HUES64 (cell line): ENCODE measurements around the gene SLTM.
"Not testable (repeated sequence)": the region's sequence is repeated elsewhere in the genome, so short reads cannot be mapped to it uniquely, and the experiment has no call there.

ENCODE experiments used
- H3K27ac ChIP-seq: 2 replicates; pipeline ENCODE4 v1.7.0; 2013; ENCODE audit warnings: low read depth, low read length, inconsistent platforms
- H3K27me3 ChIP-seq: 2 replicates; pipeline ENCODE4 v1.6.1; 2013; ENCODE audit warnings: mild to moderate bottlenecking, low read length; ENCODE audit not compliant: insufficient read depth
- H3K36me3 ChIP-seq: 2 replicates; pipeline ENCODE4 v1.6.1; 2013; ENCODE audit warnings: mild to moderate bottlenecking, low read length; ENCODE audit not compliant: insufficient read depth
- H3K4me1 ChIP-seq: 2 replicates; pipeline ENCODE4 v1.6.1; 2013; ENCODE audit warnings: mild to moderate bottlenecking, low read length, moderate library complexity; ENCODE audit not compliant: insufficient read depth
- H3K4me3 ChIP-seq: 2 replicates; pipeline ENCODE4 v1.5.1; 2013; ENCODE audit warnings: mild to moderate bottlenecking, low read length, moderate library complexity
- H3K9ac ChIP-seq: 2 replicates; pipeline ENCODE4 v1.6.1; 2013; ENCODE audit warnings: mild to moderate bottlenecking, low read depth, low read length
- H3K9me3 ChIP-seq: 2 replicates; pipeline ENCODE4 v1.6.1; 2013; ENCODE audit warnings: low read depth, low read length; ENCODE audit not compliant: insufficient read depth
- WGBS: fragments of 150-250, 120-280 bp; methylation state at CpG from one replicate; pipeline ENCODE4 v1.1.7; 2013; ENCODE audit warnings: missing lambda C conversion rate; 5-methylcytosine and 5-hydroxymethylcytosine counted together

Gene SLTM

DNA sequence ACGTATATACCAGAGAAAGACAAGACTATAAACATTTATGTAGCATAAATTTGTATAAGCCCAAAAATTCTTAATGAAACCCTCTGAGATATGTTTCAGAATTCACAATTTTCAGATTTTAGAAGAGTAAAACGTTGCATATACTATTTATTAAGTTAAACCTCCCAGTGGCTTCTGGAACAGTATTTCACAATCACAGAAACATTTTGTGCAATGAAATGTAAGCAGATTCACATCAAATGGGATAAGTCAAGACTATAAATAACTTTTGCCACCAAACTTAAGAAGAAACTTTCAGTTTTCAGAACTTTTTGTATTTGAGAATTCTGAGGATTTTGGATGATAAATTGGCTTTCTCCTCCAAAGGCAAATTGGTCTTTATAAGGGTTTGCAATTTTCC is 9.2 kb downstream of the SLTM start:
- Histone ChIP-seq H3K4me3 (no peak overlapping the region), H3K9me3 (no peaks in the 10 kb centered on the region), H3K9ac (no peak overlapping the region), H3K27me3 (no peaks in the 10 kb centered on the region), H3K4me1 (peaks cover 33% of the 10 kb centered on the region; the same call in 1 of the 2 replicates), H3K36me3 (peaks cover 74% of the 10 kb centered on the region), H3K27ac (no peak overlapping the region; the same call in 1 of the 2 replicates)
- WGBS, result 100% methylated on average over 1 of the region's 2 CpGs

DNA sequence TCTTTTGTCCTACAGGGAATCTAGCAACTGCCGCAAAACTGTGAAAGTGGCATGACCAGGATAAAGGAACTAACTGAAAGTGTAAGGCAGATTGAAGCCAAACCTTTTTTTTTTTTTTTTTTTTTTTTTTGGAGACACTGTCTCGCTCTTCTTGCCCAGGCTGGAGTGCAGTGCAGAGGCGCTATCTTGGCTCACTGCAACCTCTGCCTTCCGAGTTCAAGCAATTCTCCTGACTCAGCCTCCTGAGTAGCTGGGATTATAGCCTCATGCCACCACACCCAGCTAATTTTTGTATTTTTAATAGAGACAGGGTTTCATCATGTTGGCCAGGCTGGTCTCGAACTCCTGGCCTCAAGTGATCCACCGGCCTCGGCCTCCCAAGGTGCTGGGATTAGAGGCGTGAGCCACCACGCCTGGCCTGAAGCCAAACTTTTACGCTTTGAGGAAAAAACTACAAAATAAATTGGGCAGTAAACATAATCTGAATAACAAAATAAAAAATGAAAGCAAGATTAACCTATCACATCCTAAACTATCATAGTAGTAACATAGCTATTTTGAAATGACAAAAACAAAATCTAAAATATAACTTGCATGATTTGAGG is 9.7 kb downstream of the SLTM start:
- H3K27me3 ChIP-seq, result no peaks in the 10 kb centered on the region
- no peak overlapping the region for H3K27ac ChIP-seq
- H3K4me3 ChIP-seq, result no peak overlapping the region
- 95% methylated on average over 10 of the region's 10 CpGs for WGBS
- H3K4me1 ChIP-seq, result peaks cover 31% of the 10 kb centered on the region; the same call in 1 of the 2 replicates
- no peak overlapping the region for H3K9ac ChIP-seq
- H3K9me3 ChIP-seq, result no peaks in the 10 kb centered on the region
- peaks cover 69% of the 10 kb centered on the region for H3K36me3 ChIP-seq

DNA sequence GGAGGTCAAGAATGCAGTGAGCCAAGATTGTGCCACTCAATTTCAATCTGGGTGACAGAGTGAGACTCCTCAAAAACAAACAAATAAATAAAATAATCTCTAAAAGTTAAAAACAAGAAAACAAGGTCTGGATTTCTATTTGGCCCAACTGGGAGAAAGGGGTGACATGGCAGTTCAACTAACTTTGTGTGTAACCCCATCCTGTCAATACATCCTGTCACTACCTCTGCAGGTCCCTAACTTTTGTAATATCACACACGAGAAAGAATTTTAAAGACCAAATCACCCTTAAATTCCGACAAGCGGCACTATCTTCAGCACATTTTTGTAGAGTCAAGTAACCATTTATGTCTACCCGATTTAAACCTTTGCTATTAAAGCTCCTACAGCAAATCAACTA is 10.2 kb downstream of the SLTM start:
- WGBS, result 92% methylated on average over 4 of the region's 4 CpGs
- Histone ChIP-seq H3K4me1 (peaks cover 26% of the 10 kb centered on the region; the same call in 1 of the 2 replicates), H3K4me3 (no peak overlapping the region), H3K27ac (no peak overlapping the region), H3K27me3 (no peaks in the 10 kb centered on the region), H3K9ac (no peak overlapping the region), H3K9me3 (no peaks in the 10 kb centered on the region), H3K36me3 (peaks cover 69% of the 10 kb centered on the region)

DNA sequence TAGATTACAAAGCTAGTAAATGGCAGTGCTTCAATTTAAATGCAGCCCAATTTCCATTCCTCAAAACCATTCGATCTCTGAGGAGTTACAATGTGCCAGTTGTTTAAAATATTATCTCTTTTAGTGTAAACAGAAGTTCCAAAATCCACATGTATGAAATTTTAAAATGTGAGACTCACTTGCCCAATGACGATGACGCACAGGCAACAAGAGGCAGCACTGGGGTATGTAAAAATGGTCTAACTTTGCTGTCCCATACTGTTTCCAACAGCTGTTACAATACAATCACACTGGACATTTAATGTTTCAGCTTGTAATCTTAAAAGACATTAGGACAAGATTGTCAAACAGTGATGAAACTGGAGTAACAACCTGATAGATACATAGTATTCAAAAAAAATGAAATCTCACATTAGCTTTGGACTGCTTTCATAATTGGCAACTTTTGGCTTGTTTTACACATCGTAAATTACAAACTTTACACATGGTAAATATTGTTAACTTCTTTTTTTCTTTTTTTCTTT is 12.2 kb downstream of the SLTM start:
- no peak overlapping the region for H3K27ac ChIP-seq
- H3K4me1 ChIP-seq, result peaks cover 11% of the 10 kb centered on the region; the same call in 1 of the 2 replicates
- H3K4me3 ChIP-seq, result no peak overlapping the region
- WGBS, result 100% methylated on average over 3 of the region's 4 CpGs
- H3K9me3 ChIP-seq, result no peaks in the 10 kb centered on the region
- H3K9ac ChIP-seq, result no peak overlapping the region
- no peaks in the 10 kb centered on the region for H3K27me3 ChIP-seq
- peaks cover 63% of the 10 kb centered on the region for H3K36me3 ChIP-seq

DNA sequence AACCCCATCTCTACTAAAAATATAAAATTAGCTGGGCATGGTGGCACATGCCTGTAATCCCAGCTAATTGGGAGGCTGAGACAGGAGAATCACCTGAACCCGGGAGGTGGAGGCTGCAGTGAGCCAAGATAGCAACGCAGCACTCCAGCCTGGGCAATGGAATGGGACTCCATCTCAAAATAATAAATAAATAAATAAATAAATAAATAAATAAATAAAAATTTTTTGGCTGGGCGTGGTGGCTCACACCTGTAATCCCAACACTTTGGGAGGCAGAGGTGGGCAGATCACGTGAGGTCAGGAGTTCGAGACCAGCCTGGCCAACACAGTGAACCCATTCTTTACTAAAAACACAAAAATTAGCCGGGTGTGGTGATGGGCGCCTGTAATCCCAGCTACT is 13.0 kb downstream of the SLTM start:
- not testable (repeated sequence) for H3K9me3 ChIP-seq, H3K9ac ChIP-seq, H3K4me1 ChIP-seq, H3K27ac ChIP-seq, H3K4me3 ChIP-seq, H3K27me3 ChIP-seq
- WGBS, result 98% methylated on average over 7 of the region's 7 CpGs
- peaks cover 62% of the 10 kb centered on the region for H3K36me3 ChIP-seq

DNA sequence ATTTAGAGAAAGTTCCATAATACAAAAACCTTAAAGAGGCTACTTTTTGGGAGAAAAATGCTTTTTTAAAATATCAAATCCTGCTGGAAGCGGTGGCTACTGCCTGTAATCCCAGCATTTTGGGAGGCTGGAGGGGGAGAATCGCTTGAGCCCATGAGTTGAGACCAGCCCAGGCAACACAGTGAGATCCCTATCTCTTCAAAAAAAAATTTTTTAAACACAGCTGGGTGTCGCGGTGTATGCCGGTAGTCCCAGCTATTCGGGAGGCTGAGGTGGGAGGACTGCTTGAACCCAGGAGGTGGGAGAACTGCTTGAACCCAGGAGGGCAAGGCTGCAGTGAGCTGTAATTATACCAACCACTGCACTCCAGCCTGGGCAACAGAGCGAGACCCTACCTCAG is 14.2 kb downstream of the SLTM start:
- Histone ChIP-seq H3K27me3 (no peaks in the 10 kb centered on the region), H3K27ac (no peak overlapping the region), H3K36me3 (peaks cover 64% of the 10 kb centered on the region), H3K9me3 (no peaks in the 10 kb centered on the region), H3K9ac (no peak overlapping the region), H3K4me1 (no peaks in the 10 kb centered on the region), H3K4me3 (no peak overlapping the region)
- 96% methylated on average over 7 of the region's 7 CpGs for WGBS

DNA sequence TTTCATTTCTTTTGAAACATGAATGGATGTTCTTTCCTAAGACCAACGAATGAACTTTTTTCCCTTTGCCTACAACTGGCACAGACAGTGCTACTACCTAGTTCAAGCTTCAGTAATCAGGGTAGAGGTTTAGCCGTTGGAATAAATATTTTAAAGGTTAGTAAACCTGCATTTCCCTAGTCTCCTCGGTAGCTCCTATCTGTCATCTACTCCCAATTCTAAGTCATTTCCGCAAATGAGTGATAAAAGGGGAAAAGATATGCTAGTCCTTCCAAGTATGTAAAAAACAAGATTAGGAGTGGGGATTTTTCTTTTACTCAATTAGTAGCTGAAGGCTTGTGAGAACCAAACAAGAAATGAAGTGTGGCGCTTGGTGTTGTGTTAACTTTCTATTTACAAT is 15.2 kb downstream of the SLTM start:
- Histone ChIP-seq H3K27ac (0 out of 2 replicates have a peak overlapping the region, but pooled peaks have one; percentile 3), H3K27me3 (no peaks in the 10 kb centered on the region), H3K4me3 (no peak overlapping the region), H3K36me3 (peaks cover 69% of the 10 kb centered on the region), H3K9me3 (no peaks in the 10 kb centered on the region), H3K4me1 (no peaks in the 10 kb centered on the region), H3K9ac (no peak overlapping the region)
- WGBS, result 92% methylated on average over 4 of the region's 5 CpGs

DNA sequence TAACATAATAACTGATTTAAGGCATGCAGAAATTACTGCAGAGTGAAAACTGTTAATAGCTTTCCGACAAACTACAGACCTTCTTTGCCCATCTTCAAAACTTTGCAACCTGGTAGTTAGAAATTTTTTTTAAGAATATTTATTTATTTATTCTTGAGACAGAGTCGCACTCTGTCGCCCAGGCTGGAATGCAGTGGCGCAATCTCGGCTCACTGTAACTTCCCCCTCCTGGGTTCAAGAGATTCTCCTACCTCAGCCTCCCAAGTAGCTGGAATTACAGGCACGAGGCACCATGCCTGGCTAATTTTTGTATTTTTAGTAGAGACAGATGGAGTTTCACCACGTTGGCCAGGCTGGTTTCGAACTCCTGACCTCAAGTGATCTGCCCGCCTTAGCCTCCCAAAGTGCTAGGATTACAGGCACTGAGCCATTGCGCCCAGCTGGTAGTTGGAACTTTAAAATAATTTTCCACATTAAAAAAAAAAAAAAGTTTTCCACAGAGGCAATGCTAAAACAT is 15.8 kb downstream of the SLTM start:
- WGBS, result 94% methylated on average over 10 of the region's 10 CpGs
- not testable (repeated sequence) for H3K9ac ChIP-seq, H3K9me3 ChIP-seq, H3K27me3 ChIP-seq, H3K4me3 ChIP-seq, H3K4me1 ChIP-seq, H3K27ac ChIP-seq
- peaks cover 70% of the 10 kb centered on the region for H3K36me3 ChIP-seq

DNA sequence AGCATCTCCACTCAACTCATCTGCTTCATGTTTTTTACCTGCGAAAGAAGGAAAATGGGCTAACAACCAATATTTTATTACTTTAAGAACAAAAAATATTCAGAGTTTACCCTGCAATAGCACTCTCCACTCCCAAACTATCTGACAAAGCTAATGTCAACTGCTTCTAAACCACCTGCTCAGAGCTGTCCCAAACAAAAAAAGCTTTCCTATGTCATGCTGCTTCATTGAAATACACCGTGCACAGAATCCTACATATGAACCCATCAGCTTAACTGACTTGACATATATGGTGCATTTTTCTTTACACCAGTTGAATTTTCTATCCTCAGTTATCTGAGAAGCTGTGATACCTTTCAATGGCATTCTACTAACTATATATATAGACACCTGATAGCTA is 16.5 kb downstream of the SLTM start:
- 98% methylated on average over 2 of the region's 2 CpGs for WGBS
- H3K36me3 ChIP-seq, result peaks cover 75% of the 10 kb centered on the region

DNA sequence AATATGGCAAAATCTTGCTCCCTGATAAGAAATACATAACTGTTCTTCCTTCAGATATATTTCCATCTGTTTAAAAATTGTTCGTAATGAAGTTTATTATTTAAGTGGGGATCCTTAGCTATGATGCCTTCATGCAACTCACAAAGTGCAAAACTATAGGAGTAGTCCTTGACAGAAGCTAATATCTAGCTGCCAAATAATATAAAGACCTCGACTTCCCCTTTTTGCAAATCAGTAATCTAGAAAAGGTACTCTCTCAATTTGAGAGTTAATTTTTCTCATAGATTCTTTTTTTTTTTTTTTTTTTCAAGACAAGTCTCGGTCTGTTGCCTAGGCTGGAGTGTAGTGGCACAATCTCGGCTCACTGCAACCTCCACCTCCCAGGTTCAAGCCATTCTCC is 23.0 kb downstream of the SLTM start:
- Histone ChIP-seq H3K4me1 (peaks cover 7% of the 10 kb centered on the region; the same call in 1 of the 2 replicates), H3K27ac (no peak overlapping the region), H3K36me3 (peaks cover 97% of the 10 kb centered on the region), H3K9me3 (no peaks in the 10 kb centered on the region), H3K9ac (no peak overlapping the region), H3K4me3 (no peak overlapping the region), H3K27me3 (no peaks in the 10 kb centered on the region)
- WGBS, result 87% methylated on average over 4 of the region's 4 CpGs

More for the DNA sequence above, 16.5 kb downstream of the SLTM start:
- Histone ChIP-seq H3K4me1 (no peaks in the 10 kb centered on the region), H3K9ac (no peak overlapping the region), H3K27ac (no peak overlapping the region), H3K27me3 (no peaks in the 10 kb centered on the region), H3K4me3 (no peak overlapping the region), H3K9me3 (no peaks in the 10 kb centered on the region)

DNA sequence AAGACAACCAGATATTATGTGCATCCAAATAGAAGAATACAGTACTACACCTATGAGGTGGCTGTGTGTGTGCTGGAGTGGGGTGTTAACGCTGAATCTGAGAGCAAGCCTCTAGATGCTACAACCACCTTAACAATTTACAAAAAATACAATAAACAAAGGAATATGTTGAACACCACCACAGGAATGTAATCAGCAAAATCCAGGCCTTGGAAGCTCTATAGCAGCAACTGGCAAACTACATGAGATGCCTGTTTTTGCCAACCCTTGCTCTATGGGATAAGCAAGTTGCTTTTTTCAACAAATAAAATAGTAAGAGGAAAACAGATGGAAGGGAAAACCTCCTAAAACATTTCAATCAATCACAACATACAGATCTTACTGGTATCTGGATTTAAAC is 23.9 kb downstream of the SLTM start:
- Histone ChIP-seq H3K9me3 (no peaks in the 10 kb centered on the region), H3K9ac (no peak overlapping the region), H3K4me1 (peaks cover 7% of the 10 kb centered on the region; the same call in 1 of the 2 replicates), H3K27ac (no peak overlapping the region), H3K4me3 (no peak overlapping the region), H3K27me3 (no peaks in the 10 kb centered on the region), H3K36me3 (peaks cover 96% of the 10 kb centered on the region)
- WGBS, result no CpG with 5 or more reads among the region's 1 CpG
